Measurements from ENCODE around the gene CEP95. TPM values are rescaled to one million over a fixed set of nuclear protein-coding genes. Genes with fewer than 3 reads are reported as not detected.
"Not testable (repeated sequence)": the region's sequence is repeated elsewhere in the genome, so short reads cannot be mapped to it uniquely, and the experiment has no call there.

CEP95 gene
- total and polyA plus RNA-seq, 4 donors: 57.7 to 83.8 (median 62.1) TPM

DNA sequence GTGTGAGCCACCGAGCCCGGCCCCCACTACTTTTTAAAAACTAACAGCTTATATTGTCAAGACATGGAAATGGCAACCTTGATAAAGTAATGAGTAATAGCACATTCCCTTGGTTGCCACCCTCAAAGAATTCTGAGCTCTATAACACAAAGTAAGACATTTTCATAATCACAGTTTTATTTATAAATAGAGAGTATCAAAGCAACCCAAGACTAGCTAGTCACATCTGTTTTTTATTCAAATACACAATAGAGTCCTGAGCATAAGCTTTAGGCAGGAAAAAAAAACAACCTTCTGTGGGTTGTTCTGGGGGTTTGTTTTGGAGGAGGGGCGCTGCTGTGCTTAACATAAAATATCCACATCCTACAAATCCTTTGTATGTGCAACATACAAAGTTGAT is 68.7 kb downstream of the CEP95 start:
- Histone ChIP-seq H3K9me3 (ENCODE audit: control insufficient read depth, insufficient read depth, low read length) (no peaks in the 10 kb centered on the region), H3K36me3 (ENCODE audit: control insufficient read depth, insufficient read depth, low read length) (peaks cover 18% of the 10 kb centered on the region), H3K4me3 (ENCODE audit: low read depth, low read length) (no peak overlapping the region), H3K27me3 (ENCODE audit: control insufficient read depth, insufficient read depth, low read length) (no peaks in the 10 kb centered on the region), H3K27ac (ENCODE audit: low read depth, low read length) (no peak overlapping the region), H3K4me1 (ENCODE audit: control insufficient read depth, insufficient read depth, low read length) (no peaks in the 10 kb centered on the region)
- no CpG with 5 or more reads among the region's 3 CpGs for WGBS (ENCODE audit: insufficient coverage)
- no peak for DNase-seq (ENCODE audit: low read depth in 4 of 6, low spot score in 6 of 6)

- H3K4me3 ChIP-seq (ENCODE audit: low read depth, low read length); DNase-seq (ENCODE audit: low read depth in 4 of 6, low spot score in 6 of 6); H3K9me3 ChIP-seq (ENCODE audit: control insufficient read depth, insufficient read depth, low read length); H3K4me1 ChIP-seq (ENCODE audit: control insufficient read depth, insufficient read depth, low read length); H3K27me3 ChIP-seq (ENCODE audit: control insufficient read depth, insufficient read depth, low read length); H3K27ac ChIP-seq (ENCODE audit: low read depth, low read length): not testable (repeated sequence)
- peaks cover 14% of the 10 kb centered on the region for H3K36me3 ChIP-seq (ENCODE audit: control insufficient read depth, insufficient read depth, low read length)
- WGBS (ENCODE audit: insufficient coverage): 100% methylated on average over 3 of the region's 4 CpGs
These were observed 70.2 kb downstream of the CEP95 start for GRCh38 chr17:64577025-64577424.

GRCh38 chr17:64579917-64580316 is 73.1 kb downstream of the CEP95 start:
- no peak for DNase-seq (ENCODE audit: low read depth in 4 of 6, low spot score in 6 of 6)
- Histone ChIP-seq H3K27me3 (ENCODE audit: control insufficient read depth, insufficient read depth, low read length) (no peaks in the 10 kb centered on the region), H3K9me3 (ENCODE audit: control insufficient read depth, insufficient read depth, low read length) (no peaks in the 10 kb centered on the region), H3K27ac (ENCODE audit: low read depth, low read length) (no peak overlapping the region), H3K4me1 (ENCODE audit: control insufficient read depth, insufficient read depth, low read length) (no peaks in the 10 kb centered on the region), H3K4me3 (ENCODE audit: low read depth, low read length) (no peak overlapping the region), H3K36me3 (ENCODE audit: control insufficient read depth, insufficient read depth, low read length) (peaks cover 22% of the 10 kb centered on the region)
- no CpG with 5 or more reads among the region's 1 CpG for WGBS (ENCODE audit: insufficient coverage)

- no peaks in the 10 kb centered on the region for H3K27me3 ChIP-seq (ENCODE audit: control insufficient read depth, insufficient read depth, low read length)
- WGBS (ENCODE audit: insufficient coverage): no CpG with 5 or more reads among the region's 7 CpGs
- no peaks in the 10 kb centered on the region for H3K4me1 ChIP-seq (ENCODE audit: control insufficient read depth, insufficient read depth, low read length)
- no peak for DNase-seq (ENCODE audit: low read depth in 4 of 6, low spot score in 6 of 6)
- no peak overlapping the region for H3K27ac ChIP-seq (ENCODE audit: low read depth, low read length)
- H3K9me3 ChIP-seq (ENCODE audit: control insufficient read depth, insufficient read depth, low read length): no peaks in the 10 kb centered on the region
- H3K36me3 ChIP-seq (ENCODE audit: control insufficient read depth, insufficient read depth, low read length): peaks cover 22% of the 10 kb centered on the region
- H3K4me3 ChIP-seq (ENCODE audit: low read depth, low read length): no peak overlapping the region
These were observed 73.9 kb downstream of the CEP95 start for GRCh38 chr17:64580384-64581315.

- no peak for DNase-seq (ENCODE audit: low read depth in 4 of 6, low spot score in 6 of 6)
- H3K4me1 ChIP-seq (ENCODE audit: control insufficient read depth, insufficient read depth, low read length): no peaks in the 10 kb centered on the region
- peaks cover 14% of the 10 kb centered on the region for H3K36me3 ChIP-seq (ENCODE audit: control insufficient read depth, insufficient read depth, low read length)
- no peaks in the 10 kb centered on the region for H3K27me3 ChIP-seq (ENCODE audit: control insufficient read depth, insufficient read depth, low read length)
- H3K4me3 ChIP-seq (ENCODE audit: low read depth, low read length): no peak overlapping the region
- no peaks in the 10 kb centered on the region for H3K9me3 ChIP-seq (ENCODE audit: control insufficient read depth, insufficient read depth, low read length)
- 100% methylated on average over 1 of the region's 3 CpGs for WGBS (ENCODE audit: insufficient coverage)
- no peak overlapping the region for H3K27ac ChIP-seq (ENCODE audit: low read depth, low read length)
These were observed 76.3 kb downstream of the CEP95 start for GRCh38 chr17:64583038-64583437.

DNA sequence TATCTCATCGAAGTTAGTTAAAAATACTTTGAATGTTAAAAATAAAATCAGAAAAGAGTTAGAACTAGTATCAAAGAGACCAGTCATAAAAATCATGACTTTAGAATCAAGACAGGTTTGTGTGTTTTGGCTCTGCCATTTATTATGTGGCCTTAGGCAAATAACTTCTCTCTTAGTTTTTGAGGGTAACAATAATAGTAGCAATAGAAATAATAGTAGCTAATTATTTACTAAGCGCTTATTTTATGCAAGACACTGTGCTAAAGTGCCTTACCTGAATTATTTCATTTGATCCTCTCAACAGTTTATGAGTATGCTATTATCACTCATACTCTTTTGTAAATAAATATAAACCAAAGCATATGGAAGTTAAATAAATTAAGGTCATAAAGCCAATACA is 78.4 kb downstream of the CEP95 start:
- H3K27me3 ChIP-seq (ENCODE audit: control insufficient read depth, insufficient read depth, low read length): no peaks in the 10 kb centered on the region
- H3K27ac ChIP-seq (ENCODE audit: low read depth, low read length): no peak overlapping the region
- H3K9me3 ChIP-seq (ENCODE audit: control insufficient read depth, insufficient read depth, low read length): no peaks in the 10 kb centered on the region
- peaks cover 14% of the 10 kb centered on the region for H3K36me3 ChIP-seq (ENCODE audit: control insufficient read depth, insufficient read depth, low read length)
- no peaks in the 10 kb centered on the region for H3K4me1 ChIP-seq (ENCODE audit: control insufficient read depth, insufficient read depth, low read length)
- H3K4me3 ChIP-seq (ENCODE audit: low read depth, low read length): no peak overlapping the region
- DNase-seq (ENCODE audit: low read depth in 4 of 6, low spot score in 6 of 6): no peak
- WGBS (ENCODE audit: insufficient coverage): no CpG with 5 or more reads among the region's 2 CpGs

Small RNAs within 50 kb of the gene (small RNA-seq; reads per million reads assigned to genes)
- gene AC009994.1 (ENCODE audit: low replicate concordance): not detected
- not detected for gene ATP5MFP4 (ENCODE audit: low replicate concordance)

Other genes with a start within 250 kb of the CEP95 start
- gene TEX2, start 243.7 kb upstream of the CEP95 start, total RNA-seq: 10 to 100 TPM; 40.1 to 54.9 TPM
- 10 to 100 TPM; 35.4 to 37.0 TPM for gene TEX2, start 243.7 kb upstream of the CEP95 start, polyA plus RNA-seq (ENCODE audit: insufficient read length in 2 of 2)
- gene PECAM1, start 116.1 kb upstream of the CEP95 start, total RNA-seq: 10 to 100 TPM; 23.7 to 47.3 TPM
- gene PECAM1, start 116.1 kb upstream of the CEP95 start, polyA plus RNA-seq (ENCODE audit: insufficient read length in 2 of 2): 10 to 100 TPM; 42.0 to 44.3 TPM
- gene MILR1, start 57.9 kb upstream of the CEP95 start, total RNA-seq: 1 to 10 TPM; 8.8 to 8.9 TPM
- 1 to 10 TPM; 5.6 to 7.7 TPM for gene MILR1, start 57.9 kb upstream of the CEP95 start, polyA plus RNA-seq (ENCODE audit: insufficient read length in 2 of 2)
- 10 to 100 TPM; 13.2 to 16.3 TPM for gene POLG2, start 9.9 kb upstream of the CEP95 start, total RNA-seq
- 10 to 100 TPM; 20.4 to 28.6 TPM for gene POLG2, start 9.9 kb upstream of the CEP95 start, polyA plus RNA-seq (ENCODE audit: insufficient read length in 2 of 2)
- gene DDX5, start 688 bp upstream of the CEP95 start, total RNA-seq: 100 to 1,000 TPM; 373 to 520 TPM
- 100 to 1,000 TPM; 586 to 652 TPM for gene DDX5, start 688 bp upstream of the CEP95 start, polyA plus RNA-seq (ENCODE audit: insufficient read length in 2 of 2)
- 10 to 100 TPM; 44.4 to 47.8 TPM for gene SMURF2, start 155.3 kb downstream of the CEP95 start, total RNA-seq
- 10 to 100 TPM; 22.7 to 30.7 TPM for gene SMURF2, start 155.3 kb downstream of the CEP95 start, polyA plus RNA-seq (ENCODE audit: insufficient read length in 2 of 2)